ENCODE data around the gene UXS1.

GRCh38 chr2:106180602-106181001 lies 13.5 kb downstream of the UXS1 start:
- TF ChIP-seq CTCF (IDR thresholded peaks at IDR 0.05) (no peak), POLR2A (IDR thresholded peaks at IDR 0.05) (no peak)
